Measurements from ENCODE around the gene HOXB4. TPM values are rescaled to one million over a fixed set of nuclear protein-coding genes. Genes with fewer than 3 reads are reported as not detected.

Gene HOXB4
- total and polyA plus RNA-seq, 2 donors (not counting 1 experiment from before 2014, with no cell fraction given) = 3.8 to 8.9 TPM

- peaks cover 45% of the 10 kb centered on the region for H3K4me1 ChIP-seq (ENCODE audit: control insufficient read depth, extremely low read depth, insufficient read depth, low read length)
- peak overlapping the region; percentile 11 for H3K9ac ChIP-seq (ENCODE audit: insufficient read depth, low read length)
- TF ChIP-seq EZH2 (IDR thresholded peaks at IDR 0.05; ENCODE audit: low read length, missing control alignments) (no peak), CTCF (conservative IDR thresholded peaks at IDR 0.05 in 1 of 2, IDR thresholded peaks at IDR 0.05 in 1 of 2; ENCODE audit: low read depth in 1 of 2, low read length in 2 of 2) (no peak)
- H2AFZ ChIP-seq (ENCODE audit: low read length) = no peak overlapping the region
- peaks cover 95% of the 10 kb centered on the region for H3K79me2 ChIP-seq (ENCODE audit: control insufficient read depth, insufficient read depth, low read length)
- H3K27me3 ChIP-seq (ENCODE audit: control insufficient read depth, insufficient read depth, low read length) = no peaks in the 10 kb centered on the region
- H3K36me3 ChIP-seq (ENCODE audit: control insufficient read depth, insufficient read depth, low read length) = peaks cover 21% of the 10 kb centered on the region
- DNase-seq (ENCODE audit: low read depth in 2 of 2) = peak; percentile 76 to 78
- H3K4me3 ChIP-seq (replicated peaks in 1 of 4; ENCODE audit: control extremely low read depth in 1 of 4, insufficient read depth in 1 of 4, low read depth in 3 of 4, low read length in 4 of 4) = peak overlapping the region; percentile 33 to 50 (median 42)
- peak overlapping the region; percentile 95 for H3K4me2 ChIP-seq (ENCODE audit: extremely low read depth, insufficient read depth, low read length)
- H3K9me3 ChIP-seq (ENCODE audit: control insufficient read depth, insufficient read depth, low read depth, low read length) = no peaks in the 10 kb centered on the region
- H3K27ac ChIP-seq (ENCODE audit: insufficient read depth, low read length) = peak overlapping the region; percentile 97
- no peaks in the 10 kb centered on the region for H4K20me1 ChIP-seq (ENCODE audit: control insufficient read depth, extremely low read depth, insufficient read depth, low read length)
These were observed 28.1 kb downstream of the HOXB4 start for GRCh38 chr17:48549914-48550501.

- TF ChIP-seq EZH2 (IDR thresholded peaks at IDR 0.05; ENCODE audit: low read length, missing control alignments) (no peak), CTCF (conservative IDR thresholded peaks at IDR 0.05 in 1 of 2, IDR thresholded peaks at IDR 0.05 in 1 of 2; ENCODE audit: low read depth in 1 of 2, low read length in 2 of 2) (no peak)
- Histone ChIP-seq H3K36me3 (ENCODE audit: control insufficient read depth, insufficient read depth, low read length) (peaks cover 18% of the 10 kb centered on the region), H4K20me1 (ENCODE audit: control insufficient read depth, extremely low read depth, insufficient read depth, low read length) (no peaks in the 10 kb centered on the region), H3K27ac (ENCODE audit: insufficient read depth, low read length) (peak overlapping the region; percentile 97), H2AFZ (ENCODE audit: low read length) (no peak overlapping the region), H3K27me3 (ENCODE audit: control insufficient read depth, insufficient read depth, low read length) (no peaks in the 10 kb centered on the region), H3K4me3 (replicated peaks in 1 of 4; ENCODE audit: control extremely low read depth in 1 of 4, insufficient read depth in 1 of 4, low read depth in 3 of 4, low read length in 4 of 4) (peak overlapping the region in 2 of 4 experiments; percentile 6 to 26), H3K4me1 (ENCODE audit: control insufficient read depth, extremely low read depth, insufficient read depth, low read length) (peaks cover 45% of the 10 kb centered on the region), H3K9ac (ENCODE audit: insufficient read depth, low read length) (no peak overlapping the region), H3K9me3 (ENCODE audit: control insufficient read depth, insufficient read depth, low read depth, low read length) (no peaks in the 10 kb centered on the region), H3K4me2 (ENCODE audit: extremely low read depth, insufficient read depth, low read length) (peak overlapping the region; percentile 37), H3K79me2 (ENCODE audit: control insufficient read depth, insufficient read depth, low read length) (peaks cover 90% of the 10 kb centered on the region)
- peak; percentile 29 to 51 for DNase-seq (ENCODE audit: low read depth in 2 of 2)
These were observed 28.9 kb downstream of the HOXB4 start for GRCh38 chr17:48549281-48549630.

GRCh38 chr17:48548523-48549280, 29.4 kb downstream of the HOXB4 start:
- Histone ChIP-seq H3K27ac (ENCODE audit: insufficient read depth, low read length) (peak overlapping the region; percentile 97), H3K4me2 (ENCODE audit: extremely low read depth, insufficient read depth, low read length) (peak overlapping the region; percentile 37), H3K36me3 (ENCODE audit: control insufficient read depth, insufficient read depth, low read length) (peaks cover 16% of the 10 kb centered on the region), H3K4me1 (ENCODE audit: control insufficient read depth, extremely low read depth, insufficient read depth, low read length) (peaks cover 42% of the 10 kb centered on the region), H3K9ac (ENCODE audit: insufficient read depth, low read length) (no peak overlapping the region), H3K4me3 (replicated peaks in 1 of 4; ENCODE audit: control extremely low read depth in 1 of 4, insufficient read depth in 1 of 4, low read depth in 3 of 4, low read length in 4 of 4) (peak overlapping the region in 2 of 4 experiments; percentile 26 to 90), H3K9me3 (ENCODE audit: control insufficient read depth, insufficient read depth, low read depth, low read length) (no peaks in the 10 kb centered on the region), H4K20me1 (ENCODE audit: control insufficient read depth, extremely low read depth, insufficient read depth, low read length) (no peaks in the 10 kb centered on the region), H3K27me3 (ENCODE audit: control insufficient read depth, insufficient read depth, low read length) (no peaks in the 10 kb centered on the region), H3K79me2 (ENCODE audit: control insufficient read depth, insufficient read depth, low read length) (peaks cover 90% of the 10 kb centered on the region), H2AFZ (ENCODE audit: low read length) (no peak overlapping the region)
- no peak for DNase-seq (ENCODE audit: low read depth in 2 of 2)
- TF ChIP-seq CTCF (conservative IDR thresholded peaks at IDR 0.05 in 1 of 2, IDR thresholded peaks at IDR 0.05 in 1 of 2; ENCODE audit: low read depth in 1 of 2, low read length in 2 of 2) (no peak), EZH2 (IDR thresholded peaks at IDR 0.05; ENCODE audit: low read length, missing control alignments) (no peak)
